IPS-15b (cell line): ENCODE results near the gene QRICH2.

Source experiments
- H3K27me3 ChIP-seq: one replicate; pipeline ENCODE4 v1.6.1; 2013; ENCODE audit warnings: low read length; ENCODE audit not compliant: control insufficient read depth, insufficient read depth
- H3K36me3 ChIP-seq: one replicate; pipeline ENCODE4 v1.6.1; 2013; ENCODE audit warnings: low read length; ENCODE audit not compliant: control insufficient read depth, insufficient read depth
- H3K4me1 ChIP-seq: one replicate; pipeline ENCODE4 v1.6.1; 2013; ENCODE audit warnings: mild to moderate bottlenecking, low read length; ENCODE audit not compliant: control insufficient read depth, insufficient read depth
- H3K4me3 ChIP-seq: one replicate; pipeline ENCODE4 v1.5.1; 2013; ENCODE audit warnings: low read depth, low read length
- H3K9ac ChIP-seq: one replicate; pipeline ENCODE4 v1.6.1; 2013; ENCODE audit warnings: low read depth, mild to moderate bottlenecking, low read length
- H3K9me3 ChIP-seq: one replicate; pipeline ENCODE4 v1.6.1; 2013; ENCODE audit warnings: mild to moderate bottlenecking, low read length; ENCODE audit not compliant: control insufficient read depth, insufficient read depth

Gene QRICH2

DNA sequence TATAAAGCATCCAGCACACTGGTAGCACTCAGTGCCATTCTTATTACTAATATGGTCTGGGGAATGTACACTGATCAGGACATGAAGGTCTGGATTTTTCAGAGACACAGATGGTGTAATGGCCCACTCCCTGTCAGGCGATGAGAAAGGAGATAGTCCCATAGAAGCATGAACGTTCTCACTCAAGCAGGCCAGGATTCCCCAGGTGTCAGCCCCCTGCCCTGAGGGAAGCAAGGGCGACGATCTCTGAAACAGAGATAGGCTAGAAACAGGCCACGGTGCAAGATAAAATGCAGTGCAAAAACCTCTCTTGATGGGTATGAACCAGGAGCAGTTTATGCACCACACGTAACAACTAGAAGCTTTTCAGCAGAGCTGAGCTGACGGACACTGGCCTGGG, 35.0 kb upstream of the QRICH2 start:
- no peak overlapping the region for H3K4me3 ChIP-seq
- H3K27me3 ChIP-seq = no peaks in the 10 kb centered on the region
- no peak overlapping the region for H3K9ac ChIP-seq
- H3K4me1 ChIP-seq = no peaks in the 10 kb centered on the region
- H3K9me3 ChIP-seq = no peaks in the 10 kb centered on the region
- H3K36me3 ChIP-seq = peaks cover 8% of the 10 kb centered on the region

DNA sequence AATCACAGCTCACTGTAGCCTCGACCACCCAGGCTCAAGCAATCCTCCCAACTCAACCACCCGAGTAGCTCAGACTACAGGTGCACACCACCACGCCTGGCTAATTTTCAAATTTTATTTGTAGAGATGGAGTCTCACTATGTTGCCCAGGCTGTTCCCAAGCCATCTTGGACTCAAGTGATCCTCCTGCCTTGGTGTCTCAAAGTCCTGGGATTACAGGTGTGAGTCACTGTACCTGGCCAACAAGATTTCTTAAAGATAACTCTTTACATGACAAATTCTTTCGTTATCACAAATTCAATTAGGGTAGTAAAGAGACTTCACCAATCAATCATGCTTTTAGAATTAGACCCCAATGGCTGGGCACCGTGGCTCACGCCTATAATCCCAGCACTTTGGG, 33.2 kb upstream of the QRICH2 start:
- Histone ChIP-seq H3K9ac (no peak overlapping the region), H3K27me3 (no peaks in the 10 kb centered on the region), H3K4me1 (no peaks in the 10 kb centered on the region), H3K4me3 (no peak overlapping the region), H3K36me3 (peaks cover 3% of the 10 kb centered on the region), H3K9me3 (no peaks in the 10 kb centered on the region)

DNA sequence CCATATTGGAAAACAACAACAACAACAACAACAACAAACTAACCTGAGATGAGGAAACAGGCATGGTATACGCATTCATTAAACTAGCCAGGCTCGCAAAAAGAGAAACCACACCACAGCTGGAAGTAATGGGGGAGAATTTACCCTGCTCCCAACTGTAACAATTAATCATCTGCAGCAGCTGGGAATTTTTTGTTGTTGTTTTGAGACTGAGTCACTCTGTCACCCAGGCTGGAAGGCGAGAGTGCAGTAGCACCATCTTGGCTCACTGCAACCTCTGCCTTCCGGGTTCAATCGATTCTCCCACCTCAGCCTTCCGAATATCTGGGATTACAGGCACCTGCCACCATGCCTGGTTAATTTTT, 29.3 kb upstream of the QRICH2 start:
- H3K27me3 ChIP-seq = no peaks in the 10 kb centered on the region
- H3K4me3 ChIP-seq = no peak overlapping the region
- H3K4me1 ChIP-seq = no peaks in the 10 kb centered on the region
- H3K36me3 ChIP-seq = no peaks in the 10 kb centered on the region
- H3K9ac ChIP-seq = no peak overlapping the region
- no peaks in the 10 kb centered on the region for H3K9me3 ChIP-seq

DNA sequence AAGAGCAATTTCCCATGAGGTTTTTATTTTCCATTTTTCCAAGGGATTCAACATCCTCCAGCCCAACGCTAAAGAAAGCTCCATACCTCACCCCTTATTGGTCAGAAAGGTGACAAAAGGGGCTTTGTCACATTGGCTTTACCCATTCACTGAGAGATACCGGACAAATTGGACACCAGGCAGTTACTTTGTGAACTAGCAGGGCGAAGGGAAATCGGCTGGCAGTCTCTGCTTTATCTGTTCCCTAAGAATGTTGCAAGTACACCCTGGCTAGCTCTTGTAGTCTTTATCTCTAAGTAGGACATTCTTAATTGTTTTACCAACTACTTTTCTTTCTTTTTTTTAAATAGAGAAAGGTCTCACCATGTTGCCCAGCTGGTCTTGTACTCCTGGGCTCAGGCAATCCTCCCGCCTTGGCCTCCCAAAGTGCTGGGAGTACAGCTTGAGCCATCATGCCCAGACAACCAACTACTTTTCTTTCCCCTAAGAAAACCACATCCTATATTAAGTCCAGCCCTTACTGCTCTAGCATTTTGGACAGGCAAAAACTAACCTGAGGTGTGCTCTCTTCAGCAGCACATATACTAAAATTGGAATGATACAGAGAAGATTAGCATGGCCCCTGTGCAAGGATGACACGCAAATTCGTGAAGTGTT, 28.8 kb upstream of the QRICH2 start:
- Histone ChIP-seq H3K36me3 (no peaks in the 10 kb centered on the region), H3K9me3 (no peaks in the 10 kb centered on the region), H3K27me3 (no peaks in the 10 kb centered on the region)

DNA sequence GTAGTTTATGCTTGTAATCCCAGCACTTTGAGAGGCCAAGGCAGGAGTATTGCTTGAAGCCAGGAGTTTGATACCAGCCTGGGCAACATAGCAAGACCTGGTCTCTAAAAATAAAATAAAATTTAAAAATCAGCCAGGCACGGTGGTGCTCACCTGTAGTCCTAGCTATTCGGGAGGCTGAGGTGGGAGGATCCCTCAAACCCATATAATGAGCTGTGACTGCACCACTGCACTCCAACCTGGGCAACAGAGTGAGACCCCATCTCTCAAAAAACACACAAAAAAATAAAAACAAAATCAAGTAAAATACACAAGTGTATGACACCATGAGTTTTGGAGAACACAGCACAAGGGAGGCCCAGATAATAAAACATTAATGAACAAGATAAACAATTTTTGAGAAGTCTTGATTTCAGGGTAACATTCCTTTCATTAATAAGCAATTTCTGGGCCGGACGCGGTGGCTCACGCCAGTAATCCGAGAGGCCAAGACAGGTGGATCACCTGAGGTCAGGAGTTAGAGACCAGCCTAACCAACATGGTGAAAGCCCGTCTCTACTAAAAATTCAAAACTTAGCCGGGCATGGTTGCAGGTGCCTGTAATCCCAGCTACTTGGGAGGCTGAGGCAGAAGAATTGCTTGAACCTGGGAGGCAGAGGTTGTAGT, 27.8 kb upstream of the QRICH2 start:
- Histone ChIP-seq H3K27me3 (no peaks in the 10 kb centered on the region), H3K4me1 (no peaks in the 10 kb centered on the region), H3K9me3 (no peaks in the 10 kb centered on the region), H3K9ac (no peak overlapping the region), H3K4me3 (no peak overlapping the region), H3K36me3 (no peaks in the 10 kb centered on the region)

More for the DNA sequence above, 28.8 kb upstream of the QRICH2 start:
- no peak overlapping the region for H3K4me3 ChIP-seq
- H3K9ac ChIP-seq = no peak overlapping the region
- H3K4me1 ChIP-seq = no peaks in the 10 kb centered on the region

DNA sequence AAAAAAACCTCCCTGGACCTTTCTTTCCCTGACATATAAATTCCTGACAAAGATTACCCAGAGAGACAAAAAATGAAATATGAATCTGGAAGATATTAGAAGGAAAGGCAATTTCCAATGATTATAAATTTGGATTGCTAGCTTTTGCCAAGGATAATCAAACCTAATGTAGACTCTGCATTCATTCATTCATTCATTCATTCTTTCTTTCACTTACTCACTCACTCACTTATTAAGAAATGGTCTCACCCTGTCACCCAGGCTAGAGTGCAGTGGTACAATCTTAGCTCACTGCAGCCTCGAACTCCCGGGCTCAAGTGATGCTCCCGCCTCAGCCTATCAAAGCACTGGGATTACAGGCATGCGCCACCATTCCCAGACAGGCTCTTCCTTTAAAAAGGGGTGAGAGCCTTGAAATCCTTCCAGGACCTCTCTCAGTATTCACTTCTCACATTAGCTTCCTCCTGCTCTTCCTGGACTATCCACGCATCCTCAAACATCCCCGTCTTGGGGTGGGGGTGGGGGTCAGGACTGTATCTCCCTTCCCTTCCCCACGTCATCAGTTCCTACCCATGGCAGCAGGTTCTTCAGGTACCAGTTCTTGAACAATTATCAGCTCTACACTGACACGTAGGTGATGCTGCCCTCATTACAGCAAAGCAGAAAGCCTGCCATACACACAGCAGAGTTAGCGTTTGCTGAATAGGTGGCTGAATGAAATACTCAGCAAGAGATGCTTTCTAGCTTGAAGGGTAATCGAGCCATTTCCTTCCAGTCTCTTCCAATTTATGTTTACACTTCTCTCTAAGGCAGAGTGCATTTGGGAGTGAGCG, 25.8 kb upstream of the QRICH2 start:
- Histone ChIP-seq H3K9ac (no peak overlapping the region), H3K27me3 (no peaks in the 10 kb centered on the region), H3K4me1 (no peaks in the 10 kb centered on the region), H3K9me3 (no peaks in the 10 kb centered on the region), H3K4me3 (no peak overlapping the region), H3K36me3 (peaks cover 4% of the 10 kb centered on the region)

DNA sequence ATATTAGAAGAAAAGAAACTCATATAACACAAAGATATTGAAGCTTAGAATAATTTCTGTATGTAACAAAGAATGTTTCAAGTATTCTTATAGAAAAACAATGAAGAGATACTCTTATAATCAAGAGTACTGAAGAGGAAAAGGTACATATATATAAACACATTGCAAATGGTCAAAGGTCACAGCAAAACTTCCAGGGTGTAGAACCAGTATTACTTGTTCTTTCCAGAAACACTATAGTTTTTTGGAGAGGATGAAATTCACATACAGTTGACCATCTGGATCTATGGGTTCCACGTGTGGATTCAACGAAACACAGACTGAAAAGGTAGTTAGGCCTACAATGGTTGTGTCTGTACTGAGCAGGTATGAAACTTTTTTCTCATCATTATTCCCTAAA, 23.0 kb upstream of the QRICH2 start:
- no peaks in the 10 kb centered on the region for H3K4me1 ChIP-seq
- H3K9ac ChIP-seq = no peak overlapping the region
- H3K36me3 ChIP-seq = peaks cover 8% of the 10 kb centered on the region
- no peak overlapping the region for H3K4me3 ChIP-seq
- no peaks in the 10 kb centered on the region for H3K9me3 ChIP-seq
- no peaks in the 10 kb centered on the region for H3K27me3 ChIP-seq

DNA sequence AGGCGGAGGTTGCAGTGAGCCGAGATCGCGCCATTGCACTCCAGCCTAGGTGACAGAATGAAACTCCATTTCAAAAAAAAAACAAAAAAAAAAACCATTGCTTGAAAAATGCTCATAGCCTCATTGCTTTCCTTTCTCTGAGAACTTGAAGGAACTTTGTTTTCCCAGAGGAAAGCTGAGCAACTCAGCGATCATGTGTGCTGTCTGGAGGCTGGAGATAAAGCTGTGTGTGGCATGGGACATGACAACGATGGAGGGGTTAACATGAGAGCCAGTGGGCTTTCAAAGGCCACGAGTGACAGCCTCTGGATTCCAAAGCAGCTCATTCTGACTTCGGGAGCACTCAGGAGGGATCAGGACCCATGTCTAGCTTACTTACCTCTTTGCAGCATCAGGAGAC, 21.6 kb upstream of the QRICH2 start:
- H3K9ac ChIP-seq = no peak overlapping the region
- H3K27me3 ChIP-seq = no peaks in the 10 kb centered on the region
- no peaks in the 10 kb centered on the region for H3K4me1 ChIP-seq
- no peaks in the 10 kb centered on the region for H3K9me3 ChIP-seq
- peaks cover 8% of the 10 kb centered on the region for H3K36me3 ChIP-seq
- H3K4me3 ChIP-seq = no peak overlapping the region

DNA sequence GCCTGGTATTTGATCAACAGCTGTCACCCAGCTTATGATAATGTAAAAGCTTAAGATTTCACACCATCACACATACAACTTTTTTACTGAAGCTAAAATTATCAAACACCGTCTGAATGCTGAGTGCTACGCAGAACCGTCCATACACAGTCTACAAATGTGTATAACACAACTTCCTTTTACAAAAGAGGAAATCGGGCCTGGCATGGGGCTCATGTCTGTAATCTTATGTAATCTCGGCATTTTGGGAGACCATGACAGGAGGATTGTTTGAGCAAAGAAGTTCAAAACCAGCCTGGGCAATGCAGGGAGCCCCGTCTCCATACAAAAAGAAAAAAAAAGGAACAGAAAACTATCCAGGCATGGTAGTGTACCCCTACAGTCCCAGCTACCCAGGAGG, 19.6 kb upstream of the QRICH2 start:
- no peaks in the 10 kb centered on the region for H3K9me3 ChIP-seq
- no peaks in the 10 kb centered on the region for H3K27me3 ChIP-seq
- H3K4me3 ChIP-seq = no peak overlapping the region
- peaks cover 8% of the 10 kb centered on the region for H3K36me3 ChIP-seq
- no peaks in the 10 kb centered on the region for H3K4me1 ChIP-seq
- H3K9ac ChIP-seq = no peak overlapping the region

DNA sequence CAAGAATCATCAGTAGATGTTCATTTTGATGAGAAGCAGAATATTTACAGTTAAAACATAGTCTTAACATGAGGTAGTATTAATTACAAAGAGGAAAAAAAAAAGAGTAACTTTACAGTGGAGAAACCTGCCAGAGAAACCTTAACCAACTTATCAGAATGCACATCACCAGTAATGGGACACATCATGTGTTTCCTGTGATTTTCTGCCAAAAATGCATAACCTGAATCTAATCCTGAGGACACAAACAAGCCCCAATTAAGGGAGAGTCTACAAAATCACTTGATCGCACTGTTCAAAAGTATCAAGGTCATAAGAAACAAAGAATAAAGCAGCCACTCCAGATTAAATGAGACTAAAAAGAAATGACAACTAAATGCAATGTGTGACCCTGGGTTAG, 18.2 kb upstream of the QRICH2 start:
- H3K9ac ChIP-seq = no peak overlapping the region
- H3K9me3 ChIP-seq = no peaks in the 10 kb centered on the region
- no peak overlapping the region for H3K4me3 ChIP-seq
- no peaks in the 10 kb centered on the region for H3K4me1 ChIP-seq
- peaks cover 8% of the 10 kb centered on the region for H3K36me3 ChIP-seq
- H3K27me3 ChIP-seq = no peaks in the 10 kb centered on the region

DNA sequence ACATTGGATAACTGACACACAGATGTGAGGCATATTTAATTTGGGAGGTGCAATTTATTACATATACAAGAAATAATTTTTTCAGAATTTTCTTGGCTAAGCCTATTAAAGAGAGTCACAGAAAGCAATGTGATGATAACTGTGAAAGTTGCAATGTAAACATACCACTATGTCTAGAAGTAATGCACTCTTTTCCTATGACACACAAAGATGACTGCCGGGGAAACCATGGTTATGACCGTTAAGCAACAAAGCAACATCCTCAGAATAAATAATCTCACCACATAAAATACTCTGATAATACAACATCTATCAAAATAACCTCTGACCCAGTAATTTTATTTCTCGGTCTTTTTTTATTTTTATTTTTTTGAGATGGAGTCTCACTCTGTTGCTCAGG, 10.5 kb upstream of the QRICH2 start:
- H3K9me3 ChIP-seq = no peaks in the 10 kb centered on the region
- H3K36me3 ChIP-seq = peaks cover 1% of the 10 kb centered on the region
- H3K27me3 ChIP-seq = no peaks in the 10 kb centered on the region
- no peak overlapping the region for H3K9ac ChIP-seq
- no peak overlapping the region for H3K4me3 ChIP-seq
- no peaks in the 10 kb centered on the region for H3K4me1 ChIP-seq

DNA sequence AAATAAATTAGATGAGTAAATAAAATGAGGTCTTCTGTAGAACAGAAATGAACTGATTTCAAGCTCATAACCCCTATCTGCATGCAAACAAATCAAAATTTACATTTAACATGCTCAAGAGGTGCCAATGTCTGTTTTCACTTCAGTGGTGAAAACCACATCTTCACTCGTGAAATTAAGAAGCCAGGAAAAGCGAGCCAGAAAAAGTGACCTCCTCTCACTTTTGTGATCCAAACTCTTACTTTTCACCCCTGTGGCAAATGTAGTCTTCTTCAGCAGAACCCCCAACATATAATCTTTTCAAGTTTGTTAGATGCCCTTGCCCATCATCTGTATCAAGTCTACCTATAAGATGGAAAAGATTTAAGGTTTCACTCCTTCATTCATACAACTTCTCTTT, 9.5 kb upstream of the QRICH2 start:
- no peaks in the 10 kb centered on the region for H3K9me3 ChIP-seq
- H3K4me3 ChIP-seq = no peak overlapping the region
- peaks cover 4% of the 10 kb centered on the region for H3K36me3 ChIP-seq
- H3K27me3 ChIP-seq = no peaks in the 10 kb centered on the region
- no peaks in the 10 kb centered on the region for H3K4me1 ChIP-seq
- no peak overlapping the region for H3K9ac ChIP-seq
